ENCODE results near the gene EFHD1.

The EFHD1 gene

GRCh38 chr2:232588031-232588430 lies 45.4 kb upstream of the EFHD1 start:
- Histone ChIP-seq H2AFZ (ENCODE audit: low read depth) (no peak overlapping the region), H3K27me3 (ENCODE audit: insufficient read depth, low read depth) (no peaks in the 10 kb centered on the region), H3K4me2 (no peak overlapping the region), H3K4me3 (IDR thresholded peaks at IDR 0.05; ENCODE audit: insufficient read depth, low read depth, low read length) (no peak overlapping the region), H3K27ac (no peak overlapping the region), H4K20me1 (ENCODE audit: insufficient read depth) (no peaks in the 10 kb centered on the region), H3K79me2 (ENCODE audit: insufficient read depth, low read depth) (no peaks in the 10 kb centered on the region), H3K4me1 (ENCODE audit: low read depth, poor library complexity, severe bottlenecking) (no peaks in the 10 kb centered on the region), H3K9ac (no peak overlapping the region), H3K36me3 (ENCODE audit: insufficient read depth) (no peaks in the 10 kb centered on the region)
- TF ChIP-seq CTCF (conservative IDR thresholded peaks at IDR 0.05; ENCODE audit: low read depth, low read length) = no peak

GRCh38 chr2:232588680-232589585 lies 44.5 kb upstream of the EFHD1 start:
- Histone ChIP-seq H3K4me2 (no peak overlapping the region), H3K9ac (no peak overlapping the region), H3K4me1 (ENCODE audit: low read depth, poor library complexity, severe bottlenecking) (no peaks in the 10 kb centered on the region), H4K20me1 (ENCODE audit: insufficient read depth) (no peaks in the 10 kb centered on the region), H2AFZ (ENCODE audit: low read depth) (no peak overlapping the region), H3K27me3 (ENCODE audit: insufficient read depth, low read depth) (no peaks in the 10 kb centered on the region), H3K4me3 (IDR thresholded peaks at IDR 0.05; ENCODE audit: insufficient read depth, low read depth, low read length) (no peak overlapping the region), H3K27ac (no peak overlapping the region), H3K79me2 (ENCODE audit: insufficient read depth, low read depth) (no peaks in the 10 kb centered on the region), H3K36me3 (ENCODE audit: insufficient read depth) (no peaks in the 10 kb centered on the region)
- no peak for TF ChIP-seq CTCF (conservative IDR thresholded peaks at IDR 0.05; ENCODE audit: low read depth, low read length)

GRCh38 chr2:232592772-232593395 lies 40.5 kb upstream of the EFHD1 start:
- no peak overlapping the region for H3K9ac ChIP-seq
- no peaks in the 10 kb centered on the region for H4K20me1 ChIP-seq (ENCODE audit: insufficient read depth)
- no peaks in the 10 kb centered on the region for H3K79me2 ChIP-seq (ENCODE audit: insufficient read depth, low read depth)
- TF ChIP-seq CTCF (conservative IDR thresholded peaks at IDR 0.05; ENCODE audit: low read depth, low read length) = no peak
- H3K36me3 ChIP-seq (ENCODE audit: insufficient read depth) = no peaks in the 10 kb centered on the region
- H2AFZ ChIP-seq (ENCODE audit: low read depth) = no peak overlapping the region
- H3K27ac ChIP-seq = no peak overlapping the region
- H3K4me1 ChIP-seq (ENCODE audit: low read depth, poor library complexity, severe bottlenecking) = no peaks in the 10 kb centered on the region
- no peak overlapping the region for H3K4me3 ChIP-seq (IDR thresholded peaks at IDR 0.05; ENCODE audit: insufficient read depth, low read depth, low read length)
- no peak overlapping the region for H3K4me2 ChIP-seq
- H3K27me3 ChIP-seq (ENCODE audit: insufficient read depth, low read depth) = no peaks in the 10 kb centered on the region

- Histone ChIP-seq H3K4me1 (ENCODE audit: low read depth, poor library complexity, severe bottlenecking) (no peaks in the 10 kb centered on the region), H3K4me2 (no peak overlapping the region), H3K27ac (no peak overlapping the region), H4K20me1 (ENCODE audit: insufficient read depth) (no peaks in the 10 kb centered on the region), H3K4me3 (IDR thresholded peaks at IDR 0.05; ENCODE audit: insufficient read depth, low read depth, low read length) (no peak overlapping the region), H3K79me2 (ENCODE audit: insufficient read depth, low read depth) (no peaks in the 10 kb centered on the region), H2AFZ (ENCODE audit: low read depth) (no peak overlapping the region), H3K36me3 (ENCODE audit: insufficient read depth) (no peaks in the 10 kb centered on the region), H3K27me3 (ENCODE audit: insufficient read depth, low read depth) (no peaks in the 10 kb centered on the region), H3K9ac (no peak overlapping the region)
- TF ChIP-seq CTCF (conservative IDR thresholded peaks at IDR 0.05; ENCODE audit: low read depth, low read length) = no peak
These were observed 39.4 kb upstream of the EFHD1 start for GRCh38 chr2:232593982-232594381.
